ENCODE measurements around the gene PDZD7.

- no peak for TF ChIP-seq EZH2 (IDR thresholded peaks at IDR 0.05; ENCODE audit: borderline replicate concordance, low read depth, low read length)
- no peak for TF ChIP-seq REST (IDR thresholded peaks at IDR 0.05; ENCODE audit: borderline replicate concordance)
- TF ChIP-seq REST (CRISPR knock-in tag; IDR thresholded peaks at IDR 0.05; ENCODE audit: low read depth), result no peak
- no peak for TF ChIP-seq RBM39 (optimal IDR thresholded peaks at IDR 0.05; ENCODE audit: low read depth, low read length)
Observed at GRCh38 chr10:101005869-101006567, 24.9 kb downstream of the PDZD7 start.
